SH-SY5Y (cell line): ENCODE measurements around the gene SLC1A5.

Experiments
- GATA2 ChIP-seq: IDR thresholded peaks from 2 replicates; pipeline ENCODE4 v1.6.1; 2011; ENCODE audit warnings: mild to moderate bottlenecking, low read depth, low read length
- GATA3 ChIP-seq: IDR thresholded peaks from 2 replicates; pipeline ENCODE4 v1.6.1; 2011; ENCODE audit warnings: low read depth, mild to moderate bottlenecking, low read length, moderate library complexity

- peak; percentile 95 for TF ChIP-seq GATA2
- TF ChIP-seq GATA3: peak; percentile 86
These were observed 3.5 kb upstream of the SLC1A5 start for GRCh38 chr19:46791944-46792343.
